BJ (cell line): ENCODE data around the gene MIDN. TPM values are rescaled to one million over a fixed set of nuclear protein-coding genes. Genes with fewer than 3 reads are reported as not detected.
A peak's percentile ranks its signal among the peaks of the same experiment; 100 is the strongest.

Experiments used
- CTCF ChIA-PET: fragments of 350-600 bp; formaldehyde crosslinking; extraction: SDS; loops from one replicate; lab custom pipeline; 2021; ENCODE audit warnings: antibody characterized with exemption, inconsistent platforms; lab: Yijun Ruan, JAX
- POLR2A ChIA-PET: fragments of 300-600 bp; sonication (Branson Sonifier 250); formaldehyde crosslinking; extraction: SDS; loops from one replicate; lab custom pipeline; 2021; ENCODE audit warnings: antibody characterized with exemption; lab: Charles Lee
- DNase-seq: peaks from one replicate; pipeline ENCODE4 v3.0.0-alpha.2; 2011; ENCODE audit warnings: low read depth
- H3K27me3 ChIP-seq: 2 replicates; pipeline ENCODE4 v1.6.0; 2011; ENCODE audit warnings: low read length; ENCODE audit not compliant: control insufficient read depth, insufficient read depth
- H3K36me3 ChIP-seq: 2 replicates; pipeline ENCODE4 v1.5.1; 2011; ENCODE audit warnings: low read length; ENCODE audit not compliant: control insufficient read depth, insufficient read depth
- H3K4me3 ChIP-seq: 2 replicates; pipeline ENCODE4 v1.5.1; 2011; ENCODE audit warnings: low read depth, mild to moderate bottlenecking, control low read depth, low read length
- CTCF ChIP-seq: IDR thresholded peaks from 2 replicates; pipeline ENCODE4 v1.5.1; 2011; ENCODE audit warnings: low read depth, mild to moderate bottlenecking, control low read depth, inconsistent platforms, low read length, moderate library complexity; ENCODE audit not compliant: insufficient read depth
- polyA plus RNA-seq: library from polyadenylated mRNA; depleted of rRNA; stranded (reverse); fragments of >200 nt; gene quantifications from 2 replicates; pipeline ENCODE4 v1.2.3, GENCODE V29; 2011

The MIDN gene
- polyA plus RNA-seq, 1 experiment: 8.4 TPM

GRCh38 chr19:1214299-1214861 lies 34.0 kb upstream of the MIDN start:
- POLR2A ChIA-PET: no interaction called here

GRCh38 chr19:1214862-1215731 lies 33.3 kb upstream of the MIDN start:
- no peak for DNase-seq
- POLR2A ChIA-PET: interaction anchor here (0.7 kb wide), 1 partner anchor 52 kb away, joined by 4 read pairs; no protein-coding TSS in a partner anchor
- Histone ChIP-seq H3K36me3 (peaks cover 7% of the 10 kb centered on the region), H3K4me3 (no peak overlapping the region), H3K27me3 (no peaks in the 10 kb centered on the region)
- CTCF ChIA-PET: interaction anchor here (0.6 to 2.5 kb wide), 5 partner anchors 11 to 51 kb away, joined by 3 to 8 read pairs (median 6); no protein-coding TSS in a partner anchor
- TF ChIP-seq CTCF: peak; percentile 19

More at GRCh38 chr19:1214299-1214861, 34.0 kb upstream of the MIDN start:
- Histone ChIP-seq H3K27me3 (no peaks in the 10 kb centered on the region), H3K4me3 (no peak overlapping the region), H3K36me3 (peaks cover 9% of the 10 kb centered on the region)
- TF ChIP-seq CTCF: no peak
- no peak for DNase-seq
- CTCF ChIA-PET: interaction anchor here (0.9 to 1.7 kb wide), 4 partner anchors 9 to 101 kb away, joined by 3 to 6 read pairs (median 4); no protein-coding TSS in a partner anchor

GRCh38 chr19:1216756-1217155 lies 31.6 kb upstream of the MIDN start:
- H3K4me3 ChIP-seq: no peak overlapping the region
- no peak for DNase-seq
- no peak for TF ChIP-seq CTCF
- H3K27me3 ChIP-seq: no peaks in the 10 kb centered on the region
- POLR2A ChIA-PET: interaction anchor here (0.6 kb wide), 1 partner anchor 52 kb away, joined by 5 read pairs; the partner anchor contains the start of gene CIRBP
- CTCF ChIA-PET: interaction anchor here (0.6 to 2.5 kb wide), 5 partner anchors 9 to 712 kb away, joined by 4 to 8 read pairs (median 6); partner anchors contain the start of gene ATP5F1D
- peaks cover 16% of the 10 kb centered on the region for H3K36me3 ChIP-seq

DNA sequence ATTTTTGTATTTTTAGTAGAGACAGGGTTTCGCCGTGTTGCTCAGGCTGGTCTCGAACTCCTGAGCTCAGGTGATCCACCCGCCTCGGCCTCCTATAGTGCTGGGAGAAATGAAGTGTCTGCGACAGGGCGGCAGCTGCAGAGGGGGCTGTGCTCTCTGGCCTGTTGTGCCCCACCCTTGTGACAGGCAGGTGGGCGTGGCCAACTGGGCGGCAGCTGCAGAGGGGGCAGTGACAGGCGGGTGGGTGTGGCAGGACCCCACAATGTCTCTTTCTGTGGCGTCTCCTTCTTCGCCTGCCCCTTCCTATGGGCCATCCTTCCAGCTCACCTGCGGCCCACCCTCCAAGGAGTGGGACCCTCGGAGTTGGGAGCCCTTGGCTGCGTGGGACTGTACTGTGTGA lies 31.0 kb upstream of the MIDN start:
- no peak for DNase-seq
- peaks cover 16% of the 10 kb centered on the region for H3K36me3 ChIP-seq
- H3K4me3 ChIP-seq: no peak overlapping the region
- no peak for TF ChIP-seq CTCF
- CTCF ChIA-PET: interaction anchor here (1.6 to 2.5 kb wide), 3 partner anchors 9 to 27 kb away, joined by 5 to 8 read pairs (median 6); partner anchors contain the start of gene ATP5F1D
- POLR2A ChIA-PET: interaction anchor here (0.6 kb wide), 1 partner anchor 51 kb away, joined by 5 read pairs; the partner anchor contains the start of gene CIRBP
- H3K27me3 ChIP-seq: no peaks in the 10 kb centered on the region
